Chondrocyte (in vitro differentiated cells): Measurements from ENCODE around the gene OCRL. TPM values are rescaled to one million over a fixed set of nuclear protein-coding genes. Genes with fewer than 3 reads are reported as not detected.
"Not testable (repeated sequence)": the region's sequence is repeated elsewhere in the genome, so short reads cannot be mapped to it uniquely, and the experiment has no call there.

Experiments used
- DNase-seq: peaks from one replicate; pipeline ENCODE4 v3.0.0; 2021; ENCODE audit warnings: mixed read lengths, low spot score
- H3K27ac Mint-ChIP-seq: one replicate; pipeline ENCODE4 v1.8.0; 2021; ENCODE audit warnings: mild to moderate bottlenecking, moderate library complexity, mixed read lengths; ENCODE audit not compliant: unreplicated experiment
- H3K27me3 Mint-ChIP-seq: 2 replicates; pipeline ENCODE4 v1.8.0; 2021; ENCODE audit warnings: low read depth, mixed read lengths
- H3K36me3 Mint-ChIP-seq: 2 replicates; pipeline ENCODE4 v1.8.0; 2021; ENCODE audit warnings: low read depth, mixed read lengths
- H3K4me1 Mint-ChIP-seq: 2 replicates; pipeline ENCODE4 v1.8.0; 2021; ENCODE audit warnings: low read depth, mild to moderate bottlenecking, mixed read lengths
- H3K4me3 Mint-ChIP-seq: one replicate; pipeline ENCODE4 v1.8.0; 2021; ENCODE audit warnings: mild to moderate bottlenecking, moderate library complexity, mixed read lengths; ENCODE audit not compliant: unreplicated experiment
- H3K9me3 Mint-ChIP-seq: 2 replicates; pipeline ENCODE4 v1.8.0; 2021; ENCODE audit warnings: low read depth, mixed read lengths
- CTCF ChIP-seq: fragments of 200-600 bp; sonication (generic); IDR thresholded peaks from 2 replicates; pipeline ENCODE4 v1.5.0; 2021; ENCODE audit warnings: antibody characterized with exemption, mild to moderate bottlenecking, moderate library complexity
- total RNA-seq: library from RNA; stranded (reverse); gene quantifications from 3 replicates; pipeline ENCODE4 v1.2.1, GENCODE V29; 2021

The OCRL gene
- total RNA-seq, 1 donor from 2014 or later: 58.9 TPM

GRCh38 chrX:129553619-129554288 lies 13.7 kb downstream of the OCRL start:
- no peaks in the 10 kb centered on the region for H3K27me3 Mint-ChIP-seq
- H3K4me3 Mint-ChIP-seq: no peak overlapping the region
- H3K9me3 Mint-ChIP-seq: no peaks in the 10 kb centered on the region
- no peak for TF ChIP-seq CTCF
- H3K4me1 Mint-ChIP-seq: peaks cover 13% of the 10 kb centered on the region
- no peak overlapping the region for H3K27ac Mint-ChIP-seq
- no peak for DNase-seq
- peaks cover 37% of the 10 kb centered on the region for H3K36me3 Mint-ChIP-seq

- H3K27ac Mint-ChIP-seq, H3K9me3 Mint-ChIP-seq, H3K27me3 Mint-ChIP-seq, DNase-seq, H3K4me3 Mint-ChIP-seq: not testable (repeated sequence)
- Mint-ChIP-seq H3K4me1 (peaks cover 13% of the 10 kb centered on the region), H3K36me3 (peaks cover 36% of the 10 kb centered on the region)
- peak; percentile 56 for TF ChIP-seq CTCF
Measured at GRCh38 chrX:129554816-129555215, 14.8 kb downstream of the OCRL start.

- TF ChIP-seq CTCF: no peak
- Mint-ChIP-seq H3K9me3 (no peaks in the 10 kb centered on the region), H3K27me3 (no peaks in the 10 kb centered on the region), H3K4me3 (no peak overlapping the region), H3K27ac (no peak overlapping the region), H3K36me3 (peaks cover 38% of the 10 kb centered on the region), H3K4me1 (peaks cover 13% of the 10 kb centered on the region)
- DNase-seq: no peak
Measured at GRCh38 chrX:129556806-129557315, 16.8 kb downstream of the OCRL start.

- DNase-seq: no peak
- Mint-ChIP-seq H3K4me1 (peaks cover 13% of the 10 kb centered on the region), H3K9me3 (no peaks in the 10 kb centered on the region), H3K27ac (no peak overlapping the region), H3K4me3 (no peak overlapping the region), H3K27me3 (no peaks in the 10 kb centered on the region), H3K36me3 (peaks cover 42% of the 10 kb centered on the region)
- no peak for TF ChIP-seq CTCF
Measured at GRCh38 chrX:129557844-129558480, 17.9 kb downstream of the OCRL start.

DNA sequence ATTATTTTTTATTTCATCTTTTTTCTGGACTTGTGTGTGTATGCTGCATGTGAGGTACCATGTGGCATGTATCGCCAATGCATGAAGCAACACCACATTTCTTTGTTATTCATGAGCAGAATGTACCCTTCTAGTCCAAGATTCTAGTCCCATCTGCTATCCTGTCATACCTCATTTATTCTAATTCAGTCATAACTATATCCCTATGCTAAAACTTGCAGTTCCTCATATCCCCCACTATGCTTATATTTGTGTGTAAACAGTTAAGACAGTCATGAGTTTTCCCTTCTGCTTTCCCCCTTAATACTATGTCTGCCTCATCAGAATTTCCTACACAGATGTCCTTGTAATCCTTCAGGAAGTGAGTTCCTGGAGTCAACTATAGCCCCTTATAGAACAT lies 19.7 kb downstream of the OCRL start:
- no peak overlapping the region for H3K4me3 Mint-ChIP-seq
- peaks cover 2% of the 10 kb centered on the region for H3K9me3 Mint-ChIP-seq
- peaks cover 13% of the 10 kb centered on the region for H3K4me1 Mint-ChIP-seq
- TF ChIP-seq CTCF: peak; percentile 13
- no peak for DNase-seq
- no peak overlapping the region for H3K27ac Mint-ChIP-seq
- H3K27me3 Mint-ChIP-seq: no peaks in the 10 kb centered on the region
- H3K36me3 Mint-ChIP-seq: peaks cover 45% of the 10 kb centered on the region
